Epidermal melanocyte (primary cell): ENCODE data around the gene SPTLC3.
A peak's percentile ranks its signal among the peaks of the same experiment; 100 is the strongest.

Experiments
- DNase-seq: peaks from one replicate; pipeline ENCODE4 v3.0.0; 2011; ENCODE audit warnings: low spot score; ENCODE audit not compliant: insufficient read length

Gene SPTLC3

GRCh38 chr20:12984069-12984765 is 24.6 kb upstream of the SPTLC3 start:
- no peak for DNase-seq

DNA sequence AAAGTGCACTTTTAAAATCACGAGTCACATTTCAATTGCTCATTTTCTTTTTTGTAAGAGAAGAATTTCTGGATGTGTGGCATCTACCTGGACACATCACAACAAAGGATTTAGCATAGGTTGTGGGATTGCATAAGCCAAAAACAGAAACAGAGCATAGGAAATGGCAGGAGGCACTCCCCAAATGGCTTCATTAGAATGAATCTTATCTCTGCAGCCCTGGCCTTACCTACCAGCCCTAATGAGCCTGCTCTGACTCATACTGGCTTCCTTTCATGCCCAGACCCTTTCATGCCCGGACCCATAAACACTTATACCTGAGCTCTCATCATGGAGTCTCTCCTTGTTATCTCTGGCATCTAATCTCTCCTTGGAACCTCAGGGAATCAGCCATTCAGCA is 23.9 kb upstream of the SPTLC3 start:
- no peak for DNase-seq

- DNase-seq = no peak
Measured at GRCh38 chr20:12987261-12987660, 21.5 kb upstream of the SPTLC3 start.

DNA sequence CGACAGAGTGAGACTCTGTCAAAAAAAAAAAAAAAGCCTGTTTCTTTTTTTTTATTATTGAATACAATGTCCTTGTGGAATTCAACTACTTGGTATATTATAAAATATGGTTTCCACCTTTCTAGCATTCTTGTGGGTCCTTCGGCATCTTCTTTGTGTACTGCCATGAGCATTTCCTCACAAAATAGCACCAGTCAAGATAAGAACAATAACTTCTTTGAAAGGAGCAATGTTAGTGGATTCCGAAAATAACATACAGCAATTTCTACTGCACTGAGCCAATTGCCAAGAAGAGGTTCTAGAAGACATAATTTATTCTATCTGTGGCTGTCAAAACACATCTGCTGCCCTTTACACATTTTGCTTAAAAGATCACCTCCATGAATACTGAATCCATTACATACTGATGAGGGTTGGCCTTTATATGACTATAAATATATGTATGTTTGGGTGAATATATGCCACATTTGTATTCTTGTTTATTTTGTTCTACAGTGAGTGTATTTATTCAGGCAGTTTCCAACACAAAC is 19.1 kb upstream of the SPTLC3 start:
- no peak for DNase-seq

DNA sequence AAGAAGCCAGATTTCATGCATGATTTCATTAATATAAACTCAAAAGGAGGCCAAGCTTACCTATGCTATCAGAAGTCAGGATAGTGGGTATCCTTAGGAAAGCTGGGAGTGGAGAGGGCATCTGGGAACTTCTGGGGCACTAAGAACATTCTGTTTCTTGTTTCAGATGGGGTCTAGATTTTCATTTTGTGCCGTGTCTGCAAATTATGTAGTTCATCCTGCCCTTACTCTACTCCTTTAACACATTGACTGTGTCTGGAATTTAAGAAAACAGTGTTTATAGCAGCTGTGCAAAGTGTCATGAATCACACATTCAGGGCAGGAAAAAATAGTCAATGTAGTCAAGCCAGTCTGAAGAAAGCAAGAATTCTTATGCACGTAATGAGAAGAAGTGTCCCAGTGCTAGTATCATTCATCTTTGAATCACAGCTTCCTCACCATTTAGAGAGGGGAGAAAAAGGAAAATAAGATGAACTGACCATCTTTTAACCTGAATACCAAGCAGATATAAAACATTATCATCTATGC is 11.6 kb upstream of the SPTLC3 start:
- DNase-seq = no peak

DNA sequence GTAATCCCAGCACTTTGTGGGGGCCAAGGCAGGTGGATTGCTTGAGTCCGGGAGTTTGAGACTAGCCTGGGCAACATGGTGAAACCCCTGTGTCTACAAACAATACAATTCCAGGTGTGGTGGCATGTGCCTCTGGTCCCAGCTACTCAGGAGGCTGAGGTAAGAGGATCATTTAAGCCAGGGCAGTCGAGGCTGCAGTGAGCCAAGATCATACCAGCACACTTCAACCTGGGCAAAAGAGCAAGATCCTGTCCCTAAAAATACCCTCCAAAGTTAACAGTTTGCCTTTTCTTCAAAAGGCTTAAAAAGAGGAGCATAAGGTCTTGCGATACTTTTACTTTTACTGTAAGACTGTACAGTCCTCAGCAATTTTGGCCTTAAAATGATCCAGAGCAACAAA is 10.7 kb upstream of the SPTLC3 start:
- DNase-seq = no peak

GRCh38 chr20:12999201-12999600 is 9.6 kb upstream of the SPTLC3 start:
- DNase-seq = no peak

GRCh38 chr20:13002251-13002650 is 6.5 kb upstream of the SPTLC3 start:
- DNase-seq = no peak

- no peak for DNase-seq
Measured at GRCh38 chr20:13006825-13007224, 1.9 kb upstream of the SPTLC3 start.

DNA sequence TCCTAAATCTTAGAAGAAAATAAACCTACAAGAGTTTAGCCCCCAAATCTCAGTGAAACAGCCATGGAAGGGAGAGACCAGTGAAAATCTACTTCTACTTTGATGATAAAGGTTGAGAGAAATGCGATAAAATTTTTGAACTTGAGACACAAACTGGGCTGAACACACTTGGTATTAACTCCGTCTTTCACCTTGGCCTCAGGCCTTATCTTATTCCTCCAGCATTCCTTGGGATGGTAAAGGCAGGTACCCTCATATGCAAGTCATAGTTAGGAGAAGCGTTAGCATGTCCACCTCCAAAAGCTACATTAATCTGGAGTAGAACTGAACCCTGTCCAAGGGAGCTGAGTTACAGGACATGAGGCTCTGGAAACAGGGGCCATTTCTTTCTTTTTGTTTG is 1.2 kb upstream of the SPTLC3 start:
- no peak for DNase-seq

- DNase-seq = peak; percentile 19
Measured at GRCh38 chr20:13009682-13010406, 1.1 kb downstream of the SPTLC3 start.

GRCh38 chr20:13012886-13013285 is 4.1 kb downstream of the SPTLC3 start:
- DNase-seq = no peak

DNA sequence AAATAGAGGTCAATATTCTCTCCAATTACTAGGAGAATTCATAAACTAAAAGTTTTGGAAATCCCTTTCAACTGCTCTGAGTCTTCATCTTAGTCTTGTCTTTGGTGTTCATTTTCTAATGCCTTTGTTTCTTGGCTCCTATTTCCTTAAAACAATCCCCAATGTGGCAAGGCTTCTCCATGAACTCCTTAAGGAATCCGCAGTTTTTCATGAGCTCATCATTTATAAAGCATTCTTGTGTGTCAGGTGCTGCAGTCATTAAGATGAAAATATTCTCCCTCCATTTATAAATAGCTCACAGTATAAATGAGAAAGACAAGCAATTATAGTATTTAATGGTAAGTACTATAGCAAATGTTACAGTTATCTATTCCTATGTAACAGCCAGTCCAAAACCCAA is 4.6 kb downstream of the SPTLC3 start:
- no peak for DNase-seq

GRCh38 chr20:13017235-13017634 is 8.5 kb downstream of the SPTLC3 start:
- DNase-seq = no peak

DNA sequence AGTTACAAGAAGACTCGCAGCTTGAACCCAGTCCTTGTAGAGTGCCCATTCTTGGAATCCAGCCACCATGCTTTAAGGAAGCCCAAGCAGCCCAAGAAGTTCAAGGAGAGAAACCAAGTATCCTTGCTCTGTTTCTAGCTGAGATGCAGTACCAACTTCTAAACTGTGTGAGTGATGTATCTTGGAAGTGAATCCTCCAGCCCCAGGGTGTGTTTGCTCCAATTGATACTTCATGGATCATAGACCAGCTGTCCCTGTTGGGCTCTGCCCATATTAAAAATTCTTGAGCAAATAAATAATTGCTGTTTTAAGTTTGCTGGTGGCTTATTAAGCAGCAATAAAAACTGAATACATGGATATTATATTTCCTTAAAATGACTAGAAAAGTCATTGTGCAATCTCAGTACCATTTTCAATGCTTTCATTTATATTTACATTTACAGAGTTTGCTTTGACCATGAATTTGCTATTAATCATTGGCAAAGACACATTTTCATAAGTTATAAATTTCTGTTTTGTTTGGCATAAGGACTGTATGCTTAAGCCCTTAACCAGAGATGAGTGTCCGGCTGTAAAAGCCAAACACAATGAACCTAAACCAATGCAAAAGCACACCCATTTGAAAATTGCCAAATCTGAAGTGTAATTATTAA is 9.2 kb downstream of the SPTLC3 start:
- DNase-seq = no peak

GRCh38 chr20:13021205-13021970 is 12.6 kb downstream of the SPTLC3 start:
- DNase-seq = no peak

- DNase-seq = no peak
Measured at GRCh38 chr20:13022401-13023155, 13.8 kb downstream of the SPTLC3 start.

- DNase-seq = no peak
Measured at GRCh38 chr20:13024596-13024995, 15.8 kb downstream of the SPTLC3 start.

- DNase-seq = no peak
Measured at GRCh38 chr20:13025181-13025580, 16.4 kb downstream of the SPTLC3 start.

- DNase-seq = no peak
Measured at GRCh38 chr20:13028001-13028400, 19.2 kb downstream of the SPTLC3 start.

GRCh38 chr20:13028673-13029072 is 19.9 kb downstream of the SPTLC3 start:
- no peak for DNase-seq
